ENCODE results near the gene ARHGEF37.
"Not testable (repeated sequence)": the region's sequence is repeated elsewhere in the genome, so short reads cannot be mapped to it uniquely, and the experiment has no call there.

ARHGEF37 gene

GRCh38 chr5:149581192-149581861 is at the start of gene ARHGEF37:
Gene ARHGEF37 (plus strand): TSS chr5:149581498. CDS start chr5:149597770, 16,272 bp downstream.
- DNase-seq = peak; percentile 85

- DNase-seq = no peak
Measured at GRCh38 chr5:149532413-149532812, 48.9 kb upstream of the ARHGEF37 start.

GRCh38 chr5:149535787-149536186 is 45.5 kb upstream of the ARHGEF37 start:
- not testable (repeated sequence) for DNase-seq

GRCh38 chr5:149537374-149537975 is 43.8 kb upstream of the ARHGEF37 start:
- DNase-seq = no peak

- DNase-seq = no peak
Measured at GRCh38 chr5:149540089-149540488, 41.2 kb upstream of the ARHGEF37 start.

- no peak for DNase-seq
Measured at GRCh38 chr5:149541893-149542292, 39.4 kb upstream of the ARHGEF37 start.

- DNase-seq = no peak
Measured at GRCh38 chr5:149543361-149544027, 37.8 kb upstream of the ARHGEF37 start.

- DNase-seq = no peak
Measured at GRCh38 chr5:149544028-149544420, 37.3 kb upstream of the ARHGEF37 start.

- DNase-seq = no peak
Measured at GRCh38 chr5:149545327-149545726, 36.0 kb upstream of the ARHGEF37 start.

- no peak for DNase-seq
Measured at GRCh38 chr5:149546974-149547373, 34.3 kb upstream of the ARHGEF37 start.

- DNase-seq = peak; percentile 60
Measured at GRCh38 chr5:149549461-149550267, 31.6 kb upstream of the ARHGEF37 start.

GRCh38 chr5:149550268-149550583 is 31.1 kb upstream of the ARHGEF37 start:
- DNase-seq = no peak

- no peak for DNase-seq
Measured at GRCh38 chr5:149550594-149551226, 30.6 kb upstream of the ARHGEF37 start.

GRCh38 chr5:149551227-149552037 is 29.9 kb upstream of the ARHGEF37 start, which contains the start of gene CSNK1A1:
Gene CSNK1A1 (minus strand): TSS chr5:149551439. CDS start chr5:149550964, 475 bp downstream.
- DNase-seq = peak; percentile 99

GRCh38 chr5:149552038-149552494 is 29.2 kb upstream of the ARHGEF37 start:
- no peak for DNase-seq

GRCh38 chr5:149552553-149553160 is 28.6 kb upstream of the ARHGEF37 start:
- no peak for DNase-seq

GRCh38 chr5:149559706-149560105 is 21.6 kb upstream of the ARHGEF37 start:
- no peak for DNase-seq

GRCh38 chr5:149561848-149562247 is 19.4 kb upstream of the ARHGEF37 start:
- no peak for DNase-seq

- DNase-seq = no peak
Measured at GRCh38 chr5:149563466-149563865, 17.8 kb upstream of the ARHGEF37 start.

GRCh38 chr5:149564542-149565140 is 16.7 kb upstream of the ARHGEF37 start:
- DNase-seq = peak; percentile 57

- DNase-seq = no peak
Measured at GRCh38 chr5:149567226-149567625, 14.1 kb upstream of the ARHGEF37 start.
